Smooth muscle cell (in vitro differentiated cells): ENCODE measurements around the gene MMS22L. TPM values are rescaled to one million over a fixed set of nuclear protein-coding genes. Genes with fewer than 3 reads are reported as not detected.
A peak's percentile ranks its signal among the peaks of the same experiment; 100 is the strongest.

Experiments
- DNase-seq: peaks from one replicate; lab custom pipeline; 2025; ENCODE audit not compliant: unreplicated experiment; lab: John Stamatoyannopoulos, UW
- H2AFZ ChIP-seq: fragments of 200-600 bp; sonication (generic); 2 replicates; pipeline ENCODE4 v1.6.0; 2016; ENCODE audit warnings: antibody characterized with exemption, low read depth, mild to moderate bottlenecking
- H3F3A ChIP-seq: fragments of 200-600 bp; sonication (generic); 2 replicates; pipeline ENCODE4 v1.6.0; 2017; ENCODE audit warnings: antibody characterized with exemption, low read depth
- H3K27ac ChIP-seq: fragments of 200-600 bp; sonication (generic); 2 replicates; pipeline ENCODE4 v1.5.1; 2016; ENCODE audit warnings: low read depth, mild to moderate bottlenecking
- H3K27me3 ChIP-seq: fragments of 200-600 bp; sonication (generic); 2 replicates; pipeline ENCODE4 v1.6.1; 2016; ENCODE audit warnings: low read depth, mild to moderate bottlenecking
- H3K36me3 ChIP-seq: fragments of 200-600 bp; sonication (generic); 2 replicates; pipeline ENCODE4 v1.5.1; 2016; ENCODE audit warnings: low read depth
- H3K4me1 ChIP-seq: fragments of 200-600 bp; sonication (generic); 2 replicates; pipeline ENCODE4 v1.5.1; 2016; ENCODE audit warnings: low read depth
- H3K4me2 ChIP-seq: fragments of 200-600 bp; sonication (generic); 2 replicates; pipeline ENCODE4 v1.6.0; 2016; ENCODE audit warnings: mild to moderate bottlenecking
- H3K4me3 ChIP-seq: fragments of 200-600 bp; sonication (generic); 2 replicates; pipeline ENCODE4 v1.5.1; 2016; ENCODE audit warnings: mild to moderate bottlenecking
- H3K79me2 ChIP-seq: fragments of 200-600 bp; sonication (generic); 2 replicates; pipeline ENCODE4 v1.6.0; 2016; ENCODE audit warnings: low read depth, mild to moderate bottlenecking
- H3K9ac ChIP-seq: fragments of 200-600 bp; sonication (generic); 2 replicates; pipeline ENCODE4 v1.6.0; 2016; ENCODE audit warnings: low read depth
- H3K9me3 ChIP-seq: fragments of 200-600 bp; sonication (generic); replicated peaks from 2 replicates; pipeline ENCODE4 v1.5.1; 2016; ENCODE audit warnings: low read depth
- H4K20me1 ChIP-seq: fragments of 200-600 bp; sonication (generic); 2 replicates; pipeline ENCODE4 v1.6.0; 2016; ENCODE audit warnings: low read depth
- whole genome bisulfite sequencing: methylation state at CpG from one replicate; pipeline ENCODE4 v1.1.7; 2016; ENCODE audit warnings: low lambda C conversion rate; 5-methylcytosine and 5-hydroxymethylcytosine counted together
- polyA plus RNA-seq: library from polyadenylated mRNA; unstranded; fragments of >200 nt; fragmentation: Nextera tagmentation; extraction: Ambion mirVana; gene quantifications from 2 replicates; pipeline ENCODE4 v1.2.1, GENCODE V29; 2016
- total RNA-seq: library from RNA; depleted of rRNA; stranded (reverse); fragments of >200 nt; gene quantifications from 2 replicates; pipeline ENCODE4 v1.2.3, GENCODE V29; 2014
- TF ChIP-seq, protein P1 (sequence below): fragments of 200-600 bp; sonication (generic); IDR thresholded peaks from 2 replicates; pipeline ENCODE4 v1.5.1; 2017; ENCODE audit warnings: borderline replicate concordance, mild to moderate bottlenecking, antibody characterized with exemption; ENCODE audit not compliant: insufficient read depth, poor library complexity, severe bottlenecking

MMS22L gene
- total and polyA plus RNA-seq, 2 experiments from 2014 or later: 5.0 to 47.1 TPM

DNA sequence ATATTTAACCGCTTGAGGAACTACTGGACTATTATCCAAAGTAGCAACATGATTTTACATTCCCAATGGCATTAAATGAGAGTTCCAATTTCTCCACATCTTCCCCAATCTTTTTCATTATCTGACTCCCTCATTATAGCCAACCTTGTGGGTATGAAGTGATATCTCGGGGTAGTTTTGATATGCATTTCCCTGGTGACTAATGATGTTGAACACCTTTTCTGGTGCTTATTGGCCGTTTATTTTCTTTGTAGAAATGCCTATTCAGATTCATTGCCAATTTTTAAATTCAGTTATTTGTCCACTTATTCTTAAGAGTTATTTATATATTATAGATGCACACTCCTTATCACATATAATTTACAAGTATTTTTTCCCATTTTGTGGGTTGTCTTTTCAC, 129.0 kb downstream of the MMS22L start:
- TF ChIP-seq, protein P1, sequence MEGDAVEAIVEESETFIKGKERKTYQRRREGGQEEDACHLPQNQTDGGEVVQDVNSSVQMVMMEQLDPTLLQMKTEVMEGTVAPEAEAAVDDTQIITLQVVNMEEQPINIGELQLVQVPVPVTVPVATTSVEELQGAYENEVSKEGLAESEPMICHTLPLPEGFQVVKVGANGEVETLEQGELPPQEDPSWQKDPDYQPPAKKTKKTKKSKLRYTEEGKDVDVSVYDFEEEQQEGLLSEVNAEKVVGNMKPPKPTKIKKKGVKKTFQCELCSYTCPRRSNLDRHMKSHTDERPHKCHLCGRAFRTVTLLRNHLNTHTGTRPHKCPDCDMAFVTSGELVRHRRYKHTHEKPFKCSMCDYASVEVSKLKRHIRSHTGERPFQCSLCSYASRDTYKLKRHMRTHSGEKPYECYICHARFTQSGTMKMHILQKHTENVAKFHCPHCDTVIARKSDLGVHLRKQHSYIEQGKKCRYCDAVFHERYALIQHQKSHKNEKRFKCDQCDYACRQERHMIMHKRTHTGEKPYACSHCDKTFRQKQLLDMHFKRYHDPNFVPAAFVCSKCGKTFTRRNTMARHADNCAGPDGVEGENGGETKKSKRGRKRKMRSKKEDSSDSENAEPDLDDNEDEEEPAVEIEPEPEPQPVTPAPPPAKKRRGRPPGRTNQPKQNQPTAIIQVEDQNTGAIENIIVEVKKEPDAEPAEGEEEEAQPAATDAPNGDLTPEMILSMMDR: no peak
- Histone ChIP-seq H3K79me2 (no peaks in the 10 kb centered on the region), H3K9me3 (no peaks in the 10 kb centered on the region), H3F3A (no peaks in the 10 kb centered on the region), H3K4me1 (no peaks in the 10 kb centered on the region), H3K4me3 (no peak overlapping the region), H3K27me3 (no peaks in the 10 kb centered on the region), H3K27ac (no peak overlapping the region), H3K36me3 (no peaks in the 10 kb centered on the region), H3K9ac (no peak overlapping the region), H2AFZ (no peak overlapping the region), H3K4me2 (no peak overlapping the region), H4K20me1 (no peaks in the 10 kb centered on the region)
- DNase-seq: no peak
- 97% methylated on average over 3 of the region's 3 CpGs for WGBS

DNA sequence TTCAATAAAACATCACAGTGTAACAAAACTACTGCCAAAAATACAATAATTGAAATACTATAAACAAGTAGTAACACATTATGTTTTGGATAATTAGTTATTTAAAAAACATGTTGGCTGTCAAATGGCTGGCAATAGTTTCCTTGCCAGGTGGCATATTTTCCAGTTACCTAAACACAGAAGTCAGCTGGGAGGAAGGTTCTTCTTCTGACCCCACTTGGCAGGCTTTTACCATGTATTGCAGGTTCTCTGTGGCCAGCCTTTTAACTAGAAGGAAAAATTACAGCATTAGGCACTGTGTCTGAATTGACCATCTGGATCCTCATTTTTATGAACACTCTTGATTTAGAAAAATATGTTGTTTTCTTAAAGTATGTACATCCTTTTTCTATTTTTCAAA, 131.4 kb downstream of the MMS22L start:
- Histone ChIP-seq H3K36me3 (no peaks in the 10 kb centered on the region), H4K20me1 (no peaks in the 10 kb centered on the region), H3K4me3 (no peak overlapping the region), H3K4me1 (no peaks in the 10 kb centered on the region), H3K27ac (peak overlapping the region; percentile 43), H3K9me3 (no peaks in the 10 kb centered on the region), H3K79me2 (no peaks in the 10 kb centered on the region), H2AFZ (no peak overlapping the region), H3K27me3 (no peaks in the 10 kb centered on the region), H3K4me2 (no peak overlapping the region), H3K9ac (no peak overlapping the region), H3F3A (no peaks in the 10 kb centered on the region)
- TF ChIP-seq, protein P1: no peak
- no peak for DNase-seq

DNA sequence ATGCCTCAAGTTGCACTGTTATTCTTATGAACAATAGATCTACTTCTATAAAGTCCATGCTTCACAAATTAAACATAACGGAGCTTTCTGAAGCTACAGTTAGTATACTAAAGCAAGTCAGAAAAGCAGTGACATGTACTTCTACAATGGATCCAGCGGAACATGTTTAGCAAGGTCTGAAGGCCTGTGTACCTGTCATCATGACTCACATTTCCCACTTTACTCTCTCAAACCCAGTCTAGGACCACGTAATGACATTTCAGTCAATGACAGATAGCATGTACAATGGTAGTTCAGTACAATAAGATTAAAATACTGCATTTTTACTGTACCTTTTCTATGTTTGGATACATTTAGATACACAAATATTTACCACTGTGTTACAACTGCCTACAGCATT, 132.1 kb downstream of the MMS22L start:
- Histone ChIP-seq H3K79me2 (no peaks in the 10 kb centered on the region), H3K27me3 (no peaks in the 10 kb centered on the region), H3K4me3 (no peak overlapping the region), H3K9ac (no peak overlapping the region), H3K9me3 (no peaks in the 10 kb centered on the region), H3K27ac (peak overlapping the region; percentile 43), H3K36me3 (no peaks in the 10 kb centered on the region), H4K20me1 (no peaks in the 10 kb centered on the region), H3K4me2 (no peak overlapping the region), H2AFZ (no peak overlapping the region), H3F3A (no peaks in the 10 kb centered on the region), H3K4me1 (no peaks in the 10 kb centered on the region)
- WGBS: 71% methylated on average over 3 of the region's 3 CpGs
- TF ChIP-seq, protein P1: no peak
- no peak for DNase-seq

DNA sequence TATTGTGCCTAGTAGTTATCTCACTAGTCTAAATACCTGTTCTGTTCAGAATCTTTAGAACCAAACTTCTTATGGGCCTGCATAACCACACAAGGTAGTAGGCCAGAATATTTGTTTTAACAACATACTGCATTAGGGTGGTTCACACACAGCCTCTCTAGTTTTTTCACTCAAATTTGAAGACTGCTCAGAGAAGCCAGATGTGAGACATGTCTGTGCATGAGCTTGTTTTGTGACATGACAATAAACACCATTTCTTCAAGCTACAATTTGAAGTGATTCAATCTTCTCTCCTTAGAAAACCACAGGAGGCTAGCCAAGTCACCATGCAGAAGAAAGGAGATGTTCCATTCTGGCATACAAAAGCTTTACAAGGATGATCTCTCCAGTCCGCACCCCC, 135.6 kb downstream of the MMS22L start:
- 95% methylated on average over 1 of the region's 1 CpG for WGBS
- H3K4me3 ChIP-seq: no peak overlapping the region
- H3K79me2 ChIP-seq: no peaks in the 10 kb centered on the region
- H3K27ac ChIP-seq: no peak overlapping the region
- H3K9me3 ChIP-seq: no peaks in the 10 kb centered on the region
- no peak overlapping the region for H2AFZ ChIP-seq
- no peak overlapping the region for H3K9ac ChIP-seq
- H4K20me1 ChIP-seq: no peaks in the 10 kb centered on the region
- TF ChIP-seq, protein P1: no peak
- no peaks in the 10 kb centered on the region for H3K27me3 ChIP-seq
- H3K4me1 ChIP-seq: no peaks in the 10 kb centered on the region
- DNase-seq: no peak
- no peaks in the 10 kb centered on the region for H3F3A ChIP-seq
- H3K36me3 ChIP-seq: no peaks in the 10 kb centered on the region
- H3K4me2 ChIP-seq: no peak overlapping the region
